PFSK-1 (cell line): Measurements from ENCODE around the gene ADAMTS13.

Experiments
- FOXP2 ChIP-seq: optimal IDR thresholded peaks from 2 replicates; pipeline ENCODE3; 2011; ENCODE audit warnings: borderline replicate concordance, control low read depth, inconsistent platforms; ENCODE audit not compliant: insufficient read depth; ENCODE audit errors: extremely low read length, extremely low read depth
- POLR2AphosphoS5 ChIP-seq: IDR thresholded peaks from 2 replicates; pipeline ENCODE4 v1.6.1; 2012; ENCODE audit warnings: low read depth, mild to moderate bottlenecking, control low read depth, low read length, moderate library complexity
- REST ChIP-seq, 2 experiments: IDR thresholded peaks; 2 replicates each; pipeline versions ENCODE4 v1.6.1 to v1.8.0; 2011 to 2012; ENCODE audit warnings: low read depth in 2 of 2, low read length in 2 of 2, control low read depth in 1 of 2, inconsistent platforms in 1 of 2, mild to moderate bottlenecking in 1 of 2, moderate library complexity in 1 of 2; ENCODE audit not compliant: insufficient read depth in 1 of 2
- SIN3A ChIP-seq: IDR thresholded peaks from 2 replicates; pipeline ENCODE4 v1.6.1; 2012; ENCODE audit warnings: mild to moderate bottlenecking, low read length, moderate library complexity, borderline replicate concordance; ENCODE audit not compliant: insufficient read depth
- TAF1 ChIP-seq: IDR thresholded peaks from 2 replicates; pipeline ENCODE4 v1.6.1; 2012; ENCODE audit warnings: low read length, control low read depth, borderline replicate concordance; ENCODE audit not compliant: insufficient read depth

The ADAMTS13 gene

GRCh38 chr9:133393399-133393798 is 28.8 kb upstream of the ADAMTS13 start:
- TF ChIP-seq REST (IDR thresholded peaks at IDR 0.05; ENCODE audit: insufficient read depth in 1 of 2, low read depth in 2 of 2, low read length in 2 of 2) (no peak), POLR2AphosphoS5 (no peak), TAF1 (no peak), SIN3A (no peak), FOXP2 (no peak)

- no peak for TF ChIP-seq REST (IDR thresholded peaks at IDR 0.05; ENCODE audit: insufficient read depth in 1 of 2, low read depth in 2 of 2, low read length in 2 of 2)
- TF ChIP-seq TAF1: no peak
- no peak for TF ChIP-seq POLR2AphosphoS5
- TF ChIP-seq FOXP2: no peak
- no peak for TF ChIP-seq SIN3A
Measured at GRCh38 chr9:133394687-133395271, 27.4 kb upstream of the ADAMTS13 start.

GRCh38 chr9:133396952-133397351 is 25.2 kb upstream of the ADAMTS13 start:
- TF ChIP-seq FOXP2 (no peak), TAF1 (no peak), REST (IDR thresholded peaks at IDR 0.05; ENCODE audit: insufficient read depth in 1 of 2, low read depth in 2 of 2, low read length in 2 of 2) (no peak), POLR2AphosphoS5 (no peak)

GRCh38 chr9:133397370-133397769 is 24.8 kb upstream of the ADAMTS13 start:
- TF ChIP-seq REST (IDR thresholded peaks at IDR 0.05; ENCODE audit: insufficient read depth in 1 of 2, low read depth in 2 of 2, low read length in 2 of 2) (no peak), POLR2AphosphoS5 (no peak), SIN3A (no peak), TAF1 (no peak), FOXP2 (no peak)

- TF ChIP-seq SIN3A: no peak
- no peak for TF ChIP-seq FOXP2
- no peak for TF ChIP-seq TAF1
- TF ChIP-seq REST (IDR thresholded peaks at IDR 0.05; ENCODE audit: insufficient read depth in 1 of 2, low read depth in 2 of 2, low read length in 2 of 2): no peak
- no peak for TF ChIP-seq POLR2AphosphoS5
Measured at GRCh38 chr9:133397895-133398294, 24.3 kb upstream of the ADAMTS13 start.
